ENCODE measurements around the gene PDE4B. TPM values are rescaled to one million over a fixed set of nuclear protein-coding genes. Genes with fewer than 3 reads are reported as not detected.
"Not testable (repeated sequence)": the region's sequence is repeated elsewhere in the genome, so short reads cannot be mapped to it uniquely, and the experiment has no call there.

Gene PDE4B
- total and polyA plus RNA-seq, 7 donors, result 1.6 to 17.2 (median 10.7) TPM

- 88 to 92% methylated on average over 4 of the region's 4 CpGs for WGBS, 2 donors
Observed at GRCh38 chr1:66400660-66401059, 608.0 kb downstream of the PDE4B start.

DNA sequence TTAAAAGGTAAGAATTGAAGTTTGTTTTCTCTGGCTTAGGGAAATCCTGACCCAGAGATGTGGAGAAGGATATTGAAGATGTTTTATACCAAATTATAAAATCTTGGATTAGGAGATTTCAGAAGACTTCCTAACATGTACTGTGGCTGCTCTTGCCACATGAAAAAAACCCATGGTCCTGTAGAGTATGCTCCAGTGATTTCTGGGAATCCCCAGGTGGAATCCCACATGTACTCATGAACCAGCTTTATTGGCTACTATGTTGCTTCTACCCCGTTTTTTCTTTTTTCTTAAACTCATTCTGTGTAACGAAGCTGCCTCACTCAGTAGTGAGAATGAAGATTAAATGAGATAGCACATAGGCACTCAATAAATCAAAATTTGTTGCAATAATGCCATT lies 608.5 kb downstream of the PDE4B start:
- H3K4me1 ChIP-seq, result peaks cover 0 to 3% (median 0%) of the 10 kb centered on the region in 4 donors
- H3K27me3 ChIP-seq, result no peaks in the 10 kb centered on the region
- no peak for TF ChIP-seq POLR2AphosphoS5 (IDR thresholded peaks at IDR 0.05)
- TF ChIP-seq CTCF (IDR thresholded peaks at IDR 0.05), result no peak
- TF ChIP-seq EP300 (IDR thresholded peaks at IDR 0.05), result no peak
- TF ChIP-seq POLR2A (IDR thresholded peaks at IDR 0.05), result no peak
- H3K27ac ChIP-seq, result no peak overlapping the region
- intact Hi-C loops (cut with DNase I), result no loop called here
- 62 to 72% methylated on average over 2 of the region's 2 CpGs for WGBS, 2 donors
- no peaks in the 10 kb centered on the region for H3K9me3 ChIP-seq
- H3K36me3 ChIP-seq, result no peaks in the 10 kb centered on the region
- no peak overlapping the region for H3K4me3 ChIP-seq
- DNase-seq, result no peak

More at GRCh38 chr1:66400660-66401059, 608.0 kb downstream of the PDE4B start:
- H3K36me3 ChIP-seq, result no peaks in the 10 kb centered on the region
- H3K4me3 ChIP-seq, result no peak overlapping the region
- intact Hi-C loops (cut with DNase I), result no loop called here
- H3K4me1 ChIP-seq, result peaks cover 0 to 3% (median under 1%) of the 10 kb centered on the region in 4 donors
- no peak overlapping the region for H3K27ac ChIP-seq
- TF ChIP-seq EP300 (IDR thresholded peaks at IDR 0.05) (no peak), POLR2AphosphoS5 (IDR thresholded peaks at IDR 0.05) (no peak), POLR2A (IDR thresholded peaks at IDR 0.05) (no peak), CTCF (IDR thresholded peaks at IDR 0.05) (no peak)
- no peaks in the 10 kb centered on the region for H3K9me3 ChIP-seq
- no peaks in the 10 kb centered on the region for H3K27me3 ChIP-seq
- no peak for DNase-seq

- intact Hi-C loops (cut with DNase I), result no loop called here
- Histone ChIP-seq H3K27ac (peak overlapping the region in 2 of 4 donors; percentile 9 to 27), H3K27me3 (no peaks in the 10 kb centered on the region), H3K4me1 (peaks cover 0 to 3% (median 0%) of the 10 kb centered on the region in 4 donors), H3K4me3 (no peak overlapping the region), H3K9me3 (no peaks in the 10 kb centered on the region), H3K36me3 (no peaks in the 10 kb centered on the region)
- 61 to 82% methylated on average over 1 of the region's 1 CpG for WGBS, 2 donors
- DNase-seq, result peak; percentile 90
- TF ChIP-seq CTCF (IDR thresholded peaks at IDR 0.05) (no peak), POLR2AphosphoS5 (IDR thresholded peaks at IDR 0.05) (peak; percentile 43 to 70 (median 64)), EP300 (IDR thresholded peaks at IDR 0.05) (peak in 1 of 4 donors; percentile 43), POLR2A (IDR thresholded peaks at IDR 0.05) (no peak)
Observed at GRCh38 chr1:66402194-66402593, 609.5 kb downstream of the PDE4B start.

DNA sequence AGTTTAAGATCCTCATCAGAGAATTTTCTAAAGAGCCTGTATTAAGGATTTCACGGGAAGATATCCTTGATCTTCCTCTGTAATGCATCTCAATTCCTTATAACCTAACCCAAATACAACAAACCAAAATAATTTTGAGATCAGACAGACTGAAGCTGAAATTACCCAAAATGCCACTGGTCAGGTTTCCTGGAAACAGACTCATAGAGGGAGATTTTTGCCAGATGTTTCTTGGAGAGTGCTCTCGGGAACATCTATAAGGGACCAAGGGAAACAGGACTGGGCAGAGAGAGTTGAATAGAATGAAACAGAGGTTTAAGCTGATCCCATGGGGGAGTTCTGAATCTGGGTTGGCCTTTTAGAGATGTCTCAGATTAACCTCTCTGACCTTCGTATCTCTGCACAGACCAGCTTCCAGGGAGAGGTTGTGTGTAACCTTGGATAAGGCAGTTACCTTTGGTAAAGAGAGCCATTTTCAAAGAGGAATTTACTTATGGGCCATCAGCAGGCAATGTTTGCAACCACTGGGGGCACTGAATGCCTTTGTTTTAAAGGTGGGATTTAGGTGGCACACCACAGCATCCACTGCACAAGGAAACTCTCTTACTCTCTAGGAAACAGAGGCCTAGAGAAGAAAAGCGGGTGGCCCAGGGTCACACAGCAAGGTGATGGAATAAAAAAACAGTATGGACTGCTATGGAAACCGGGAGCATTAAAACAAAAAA lies 610.5 kb downstream of the PDE4B start:
- intact Hi-C loops (cut with DNase I), result no loop called here
- Histone ChIP-seq H3K27me3 (no peaks in the 10 kb centered on the region), H3K36me3 (no peaks in the 10 kb centered on the region), H3K27ac (peak overlapping the region; percentile 9 to 27 (median 23)), H3K9me3 (no peaks in the 10 kb centered on the region), H3K4me3 (no peak overlapping the region), H3K4me1 (peaks cover 0 to 3% (median 0%) of the 10 kb centered on the region in 4 donors)
- no peak for DNase-seq
- 89 to 91% methylated on average over 5 of the region's 5 CpGs for WGBS, 2 donors
- TF ChIP-seq POLR2AphosphoS5 (IDR thresholded peaks at IDR 0.05) (no peak), POLR2A (IDR thresholded peaks at IDR 0.05) (no peak)

DNA sequence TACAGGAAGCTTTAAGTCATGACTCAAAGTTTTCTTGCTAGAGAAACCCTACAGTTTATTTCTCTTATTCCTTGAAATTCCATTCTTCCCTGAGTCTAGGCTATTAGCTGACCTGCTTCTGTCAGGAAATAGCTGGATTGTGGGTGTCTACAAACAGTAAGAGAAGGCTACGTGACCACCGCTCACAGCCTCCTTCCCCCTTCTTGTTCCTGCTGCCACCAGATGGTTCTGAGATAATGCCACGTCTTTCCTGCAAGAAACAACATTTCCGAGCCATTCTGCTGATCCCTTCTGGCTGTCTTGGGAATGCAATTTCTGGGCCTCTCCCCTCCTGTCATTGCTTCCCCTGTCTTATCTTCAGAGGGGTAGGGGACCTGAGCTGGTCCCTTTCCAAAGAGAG lies 612.4 kb downstream of the PDE4B start:
- Histone ChIP-seq H3K4me1 (peaks cover 0 to 3% (median 0%) of the 10 kb centered on the region in 4 donors), H3K36me3 (no peaks in the 10 kb centered on the region), H3K27ac (no peak overlapping the region), H3K9me3 (no peaks in the 10 kb centered on the region), H3K27me3 (no peaks in the 10 kb centered on the region), H3K4me3 (no peak overlapping the region)
- 77 to 91% methylated on average over 4 of the region's 4 CpGs for WGBS, 2 donors
- DNase-seq, result no peak
- intact Hi-C loops (cut with DNase I), result no loop called here
- no peak for TF ChIP-seq EP300 (IDR thresholded peaks at IDR 0.05)
- TF ChIP-seq CTCF (IDR thresholded peaks at IDR 0.05), result no peak
- no peak for TF ChIP-seq POLR2A (IDR thresholded peaks at IDR 0.05)
- no peak for TF ChIP-seq POLR2AphosphoS5 (IDR thresholded peaks at IDR 0.05)

GRCh38 chr1:66411449-66411848 lies 618.8 kb downstream of the PDE4B start:
- H3K4me1 ChIP-seq; intact Hi-C loops (cut with DNase I); H3K4me3 ChIP-seq; H3K27me3 ChIP-seq; H3K9me3 ChIP-seq; H3K36me3 ChIP-seq; H3K27ac ChIP-seq; DNase-seq: not testable (repeated sequence)
- 78 to 81% methylated on average over 1 of the region's 1 CpG for WGBS, 2 donors

Data from sigmoid colon (tissue), 7 donors.